B cell (primary cell): ENCODE results near the gene MYH15. TPM values are rescaled to one million over a fixed set of nuclear protein-coding genes. Genes with fewer than 3 reads are reported as not detected.

Source experiments
- ATAC-seq: fragments of 200-7000 bp; cut with Tn5 transposase; one replicate; pipeline ENCODE4 v1.10.0; 2021; ENCODE audit warnings: low read depth, mild to moderate bottlenecking, moderate number of reproducible peaks, moderate library complexity
- CTCF ChIA-PET: fragments of 350-600 bp; sonication (Branson Sonifier 250); formaldehyde crosslinking; loops from one replicate; lab custom pipeline; 2021; ENCODE audit warnings: antibody characterized with exemption, inconsistent platforms; lab: Charles Lee
- POLR2A ChIA-PET: fragments of 350-600 bp; sonication (Branson Sonifier 250); formaldehyde crosslinking; loops from one replicate; lab custom pipeline; 2021; ENCODE audit warnings: antibody characterized with exemption; lab: Charles Lee
- DNase-seq: peaks from one replicate; pipeline ENCODE4 v3.0.0; 2013
- H2AFZ ChIP-seq: 2 replicates; pipeline ENCODE4 v1.6.1; 2012; ENCODE audit warnings: mild to moderate bottlenecking, low read depth, low read length; ENCODE audit not compliant: insufficient read depth, poor library complexity, severe bottlenecking
- H3K27ac ChIP-seq, 2 donors: 1 replicate in 1 of 2; 2 replicates in 1 of 2; pipeline ENCODE4 v1.5.1; 2012 to 2013; ENCODE audit warnings: low read length in 2 of 2, mild to moderate bottlenecking in 2 of 2, moderate library complexity in 1 of 2
- H3K27me3 ChIP-seq, 4 experiments: fragments of 200-600 bp in 1 of 4; sonication (generic) in 1 of 4; replicated peaks in 1 of 4; 1 replicate in 2 of 4; 2 replicates in 2 of 4; pipeline versions ENCODE4 v1.6.1 to v1.7.0; 2013 to 2016; ENCODE audit warnings: low read length in 3 of 4, mild to moderate bottlenecking in 2 of 4, mixed read lengths in 1 of 4, moderate library complexity in 1 of 4; ENCODE audit not compliant: insufficient read depth in 4 of 4, control insufficient read depth in 3 of 4; ENCODE audit errors: control extremely low read depth in 1 of 4
- H3K36me3 ChIP-seq, 2 experiments: replicated peaks in 1 of 2; 1 replicate in 1 of 2; 2 replicates in 1 of 2; pipeline versions ENCODE4 v1.6.1 to v1.7.1; 2013; ENCODE audit warnings: low read length in 1 of 2; ENCODE audit not compliant: insufficient read depth in 2 of 2, control insufficient read depth in 1 of 2; ENCODE audit errors: control extremely low read depth in 1 of 2, extremely low read depth in 1 of 2
- H3K4me1 ChIP-seq, 2 donors: fragments of 200-600 bp in 1 of 2; sonication (generic) in 1 of 2; 1 replicate in 1 of 2; 2 replicates in 1 of 2; pipeline versions ENCODE4 v1.5.1 to v1.6.1; 2013 to 2017; ENCODE audit warnings: low read length in 2 of 2; ENCODE audit not compliant: control insufficient read depth in 2 of 2, insufficient read depth in 2 of 2
- H3K4me2 ChIP-seq: replicated peaks from 2 replicates; pipeline ENCODE3; 2012; ENCODE audit warnings: mild to moderate bottlenecking, low read depth, low read length; ENCODE audit not compliant: poor library complexity, severe bottlenecking
- H3K4me3 ChIP-seq, 5 experiments: fragments of 200-600 bp in 1 of 5; sonication (generic) in 1 of 5; 1 replicate in 3 of 5; 2 replicates in 2 of 5; pipeline versions ENCODE4 v1.5.1 to v1.7.0; 2011 to 2016; ENCODE audit warnings: low read length in 4 of 5, mild to moderate bottlenecking in 4 of 5, low read depth in 2 of 5, control low read depth in 1 of 5, moderate library complexity in 1 of 5; ENCODE audit not compliant: insufficient read depth in 1 of 5; ENCODE audit errors: control extremely low read depth in 1 of 5, extremely low read depth in 1 of 5
- H3K79me2 ChIP-seq: fragments of 200-600 bp; sonication (generic); one replicate; pipeline ENCODE4 v1.6.0; 2016; ENCODE audit warnings: low read length; ENCODE audit not compliant: control insufficient read depth, insufficient read depth
- H3K9ac ChIP-seq: fragments of 200-600 bp; sonication (generic); 2 replicates; pipeline ENCODE4 v1.6.1; 2017; ENCODE audit warnings: mild to moderate bottlenecking, low read length, moderate library complexity
- H3K9me3 ChIP-seq, 3 donors: one replicate each; pipeline versions ENCODE4 v1.6.1 to v1.7.1; 2013; ENCODE audit warnings: low read length in 2 of 3; ENCODE audit not compliant: control insufficient read depth in 2 of 3, insufficient read depth in 1 of 3; ENCODE audit errors: control extremely low read depth in 1 of 3
- H4K20me1 ChIP-seq: 2 replicates; pipeline ENCODE4 v1.6.0; 2012; ENCODE audit warnings: mild to moderate bottlenecking, low read length; ENCODE audit not compliant: insufficient read depth, control insufficient read depth, poor library complexity, severe bottlenecking
- H3K27ac Mint-ChIP-seq: one replicate; pipeline ENCODE4 v1.8.0; 2021; ENCODE audit warnings: mixed read lengths
- H3K27me3 Mint-ChIP-seq: one replicate; pipeline ENCODE4 v1.8.0; 2021; ENCODE audit warnings: mixed read lengths
- H3K4me1 Mint-ChIP-seq: one replicate; pipeline ENCODE4 v1.8.0; 2021; ENCODE audit warnings: mixed read lengths
- H3K4me3 Mint-ChIP-seq: one replicate; pipeline ENCODE4 v1.8.0; 2021; ENCODE audit warnings: mixed read lengths
- H3K9me3 Mint-ChIP-seq: one replicate; pipeline ENCODE4 v1.8.0; 2022; ENCODE audit warnings: mixed read lengths; ENCODE audit not compliant: insufficient read depth
- CTCF ChIP-seq: fragments of 200-600 bp; IDR thresholded peaks from one replicate; pipeline ENCODE4 v1.8.0; 2022; ENCODE audit warnings: antibody characterized with exemption, mild to moderate bottlenecking
- EZH2 ChIP-seq: IDR thresholded peaks from 2 replicates; pipeline ENCODE4 v1.6.1; 2012; ENCODE audit warnings: borderline replicate concordance, low read depth, mild to moderate bottlenecking, moderate library complexity, low read length; ENCODE audit not compliant: insufficient read depth, poor library complexity, severe bottlenecking
- WGBS: methylation state at CpG from one replicate; pipeline ENCODE4 v1.1.5; 2013; ENCODE audit warnings: missing lambda C conversion rate; ENCODE audit not compliant: insufficient coverage; 5-methylcytosine and 5-hydroxymethylcytosine counted together
- intact Hi-C: fragments of 100-400 bp; cut with micrococcal nuclease; formaldehyde crosslinking; loops from one replicate; pipeline ENCODE4 v1.10.0; 2022
- polyA plus RNA-seq: library from polyadenylated mRNA; depleted of rRNA; stranded (reverse); fragments of >200 nt; gene quantifications from 2 replicates; pipeline ENCODE4 v1.2.3, GENCODE V29; 2012
- total RNA-seq, 2 donors: library from RNA; stranded (reverse); fragments of 120-200 nt in 1 of 2; gene quantifications; 1 replicate in 1 of 2; 2 replicates in 1 of 2; pipeline versions ENCODE4 v1.2.3 to v1.2.4, GENCODE V29; 2013 to 2022

The MYH15 gene
- total and polyA plus RNA-seq, 2 donors (not counting 1 experiment from before 2014, with no cell fraction given): 0.06 TPM; not detected in 1

GRCh38 chr3:108447096-108447847 lies 63.1 kb downstream of the MYH15 start:
- no peak for ATAC-seq
- no peaks in the 10 kb centered on the region for H3K79me2 ChIP-seq
- no CpG with 5 or more reads among the region's 3 CpGs for WGBS
- H3K27me3 Mint-ChIP-seq: no peaks in the 10 kb centered on the region
- no peak for DNase-seq
- H4K20me1 ChIP-seq: no peaks in the 10 kb centered on the region
- H2AFZ ChIP-seq: no peak overlapping the region
- H3K4me1 Mint-ChIP-seq: peaks cover 22% of the 10 kb centered on the region
- no peak overlapping the region for H3K9ac ChIP-seq
- peak overlapping the region in 1 of 5 experiments; percentile 4 for H3K4me3 ChIP-seq
- no peaks in the 10 kb centered on the region for H3K27me3 ChIP-seq
- no peak overlapping the region for H3K4me3 Mint-ChIP-seq
- ChIA-PET CTCF (interaction anchor here (0.6 kb wide), 1 partner anchor 509 kb away, joined by 4 read pairs; no protein-coding TSS in a partner anchor), POLR2A (no interaction called here)
- H3K27ac ChIP-seq: no peak overlapping the region
- H3K9me3 ChIP-seq: peaks cover 11 to 29% (median 17%) of the 10 kb centered on the region in 3 donors
- TF ChIP-seq CTCF: no peak
- TF ChIP-seq EZH2: no peak
- H3K27ac Mint-ChIP-seq: no peak overlapping the region
- H3K4me2 ChIP-seq: no peak overlapping the region
- intact Hi-C loops: no loop called here
- H3K4me1 ChIP-seq: peaks cover 0 to 16% of the 10 kb centered on the region in 2 donors
- H3K36me3 ChIP-seq: no peaks in the 10 kb centered on the region
- H3K9me3 Mint-ChIP-seq: peaks cover 17% of the 10 kb centered on the region

GRCh38 chr3:108442281-108442680 lies 68.1 kb downstream of the MYH15 start:
- WGBS: no CpG with 5 or more reads among the region's 2 CpGs
- intact Hi-C loops: no loop called here
- CTCF ChIA-PET: no interaction called here

More at GRCh38 chr3:108442281-108442680, 68.1 kb downstream of the MYH15 start:
- peaks cover 7 to 15% (median 11%) of the 10 kb centered on the region in 3 donors for H3K9me3 ChIP-seq
- no peaks in the 10 kb centered on the region for H3K27me3 ChIP-seq
- no peaks in the 10 kb centered on the region for H3K36me3 ChIP-seq
- no peak overlapping the region for H3K27ac ChIP-seq
- H3K9me3 Mint-ChIP-seq: peaks cover 5% of the 10 kb centered on the region
- no peak overlapping the region for H3K4me3 ChIP-seq
- POLR2A ChIA-PET: no interaction called here
- no peak overlapping the region for H3K27ac Mint-ChIP-seq
- peaks cover 0 to 4% of the 10 kb centered on the region in 2 donors for H3K4me1 ChIP-seq
- DNase-seq (no peak), ATAC-seq (no peak)
- H2AFZ ChIP-seq: no peak overlapping the region
- H3K9ac ChIP-seq: no peak overlapping the region
- H3K79me2 ChIP-seq: no peaks in the 10 kb centered on the region
- H3K4me3 Mint-ChIP-seq: no peak overlapping the region
- peaks cover 3% of the 10 kb centered on the region for H3K27me3 Mint-ChIP-seq
- no peaks in the 10 kb centered on the region for H4K20me1 ChIP-seq
- H3K4me1 Mint-ChIP-seq: peaks cover 8% of the 10 kb centered on the region
- no peak overlapping the region for H3K4me2 ChIP-seq
- TF ChIP-seq CTCF (no peak), EZH2 (no peak)
